OCI-LY7 (cell line): ENCODE data around the gene ZNF536. TPM values are rescaled to one million over a fixed set of nuclear protein-coding genes. Genes with fewer than 3 reads are reported as not detected.

ENCODE experiments used
- BruUV-seq: library from RNA; stranded (reverse); fragments of 400-500 nt; replicated peaks from 2 replicates; lab custom pipeline; 2021; lab: Mats Ljungman, UMichigan
- CTCF ChIA-PET: fragments of 300-600 bp; sonication (Branson Sonifier 250); formaldehyde crosslinking; loops from one replicate; lab custom pipeline; 2022; ENCODE audit warnings: antibody characterized with exemption; ENCODE audit not compliant: unreplicated experiment; lab: Charles Lee
- POLR2A ChIA-PET: fragments of 300-600 bp; sonication (Branson Sonifier 250); formaldehyde crosslinking; loops from one replicate; lab custom pipeline; 2022; ENCODE audit warnings: antibody characterized with exemption; lab: Charles Lee
- DNase-seq: peaks from one replicate; pipeline ENCODE4 v3.0.0-alpha.2; 2015; ENCODE audit warnings: low spot score
- H2AFZ ChIP-seq: fragments of 200-600 bp; sonication (generic), shearing (Covaris generic); 2 replicates; pipeline ENCODE4 v1.6.1; 2014; ENCODE audit warnings: mild to moderate bottlenecking, antibody characterized with exemption, low read length, moderate library complexity
- H3K27ac ChIP-seq: fragments of 200-600 bp; sonication (generic); 2 replicates; pipeline ENCODE4 v1.5.1; 2014; ENCODE audit warnings: mixed run types, low read depth, mild to moderate bottlenecking, moderate library complexity, low read length, inconsistent platforms; ENCODE audit not compliant: poor library complexity, severe bottlenecking
- H3K36me3 ChIP-seq: fragments of 200-600 bp; sonication (generic); 2 replicates; pipeline ENCODE4 v1.6.1; 2014; ENCODE audit warnings: mild to moderate bottlenecking, antibody characterized with exemption, low read length, moderate library complexity, mixed read lengths; ENCODE audit not compliant: insufficient read depth
- H3K4me1 ChIP-seq: fragments of 200-600 bp; sonication (generic); 2 replicates; pipeline ENCODE4 v1.5.1; 2014; ENCODE audit warnings: mild to moderate bottlenecking, low read length; ENCODE audit not compliant: insufficient read depth, poor library complexity, severe bottlenecking
- H3K4me2 ChIP-seq: fragments of 200-600 bp; sonication (generic); 2 replicates; pipeline ENCODE4 v1.6.1; 2014; ENCODE audit warnings: mild to moderate bottlenecking, low read length
- H3K4me3 ChIP-seq: fragments of 200-600 bp; sonication (generic); 2 replicates; pipeline ENCODE4 v1.5.1; 2014; ENCODE audit warnings: mild to moderate bottlenecking, low read depth, low read length; ENCODE audit not compliant: poor library complexity, severe bottlenecking
- H3K79me2 ChIP-seq: fragments of 200-600 bp; sonication (generic); 2 replicates; pipeline ENCODE4 v1.6.1; 2016; ENCODE audit warnings: low read depth, mild to moderate bottlenecking, low read length, moderate library complexity, mixed read lengths; ENCODE audit not compliant: insufficient read depth
- H3K9me2 ChIP-seq: fragments of 200-600 bp; sonication (generic); 2 replicates; pipeline ENCODE4 v1.6.1; 2016; ENCODE audit warnings: mild to moderate bottlenecking, low read length, mixed read lengths; ENCODE audit not compliant: insufficient read depth
- H3K9me3 ChIP-seq: fragments of 200-600 bp; sonication (generic); 2 replicates; pipeline ENCODE4 v1.6.1; 2014; ENCODE audit warnings: mild to moderate bottlenecking, mixed run types, low read length, mixed read lengths
- H4K20me1 ChIP-seq: fragments of 200-600 bp; sonication (generic); 2 replicates; pipeline ENCODE4 v1.6.1; 2014; ENCODE audit warnings: mild to moderate bottlenecking, antibody characterized with exemption, low read length, moderate library complexity, mixed read lengths; ENCODE audit not compliant: insufficient read depth
- EZH2phosphoT487 ChIP-seq: fragments of 200-600 bp; sonication (generic); IDR thresholded peaks from 2 replicates; pipeline ENCODE4 v1.6.1; 2018; ENCODE audit warnings: low read depth, borderline replicate concordance, mild to moderate bottlenecking, mixed run types, antibody characterized with exemption, low read length, moderate library complexity, mixed read lengths
- intact Hi-C: fragments of 100-400 bp; cut with micrococcal nuclease; formaldehyde crosslinking; loops from one replicate; pipeline ENCODE4 v1.10.0; 2022; ENCODE audit not compliant: unreplicated experiment
- total RNA-seq, 2 experiments: library from RNA; depleted of rRNA in 1 of 2; stranded (reverse); fragments of >200 nt in 1 of 2; shearing (Covaris generic) in 1 of 2; gene quantifications; 2 replicates each; pipeline ENCODE4 v1.2.3, GENCODE V29; 2014 to 2022
- TF ChIP-seq, protein P1 (sequence below): fragments of 200-600 bp; sonication (generic); conservative IDR thresholded peaks from 2 replicates; pipeline ENCODE4 v1.5.1; 2014; ENCODE audit warnings: mild to moderate bottlenecking, antibody characterized with exemption, low read length, moderate library complexity, mixed read lengths

The ZNF536 gene
- total RNA-seq, 2 experiments from 2014 or later, result 0.06 to 0.30 TPM

DNA sequence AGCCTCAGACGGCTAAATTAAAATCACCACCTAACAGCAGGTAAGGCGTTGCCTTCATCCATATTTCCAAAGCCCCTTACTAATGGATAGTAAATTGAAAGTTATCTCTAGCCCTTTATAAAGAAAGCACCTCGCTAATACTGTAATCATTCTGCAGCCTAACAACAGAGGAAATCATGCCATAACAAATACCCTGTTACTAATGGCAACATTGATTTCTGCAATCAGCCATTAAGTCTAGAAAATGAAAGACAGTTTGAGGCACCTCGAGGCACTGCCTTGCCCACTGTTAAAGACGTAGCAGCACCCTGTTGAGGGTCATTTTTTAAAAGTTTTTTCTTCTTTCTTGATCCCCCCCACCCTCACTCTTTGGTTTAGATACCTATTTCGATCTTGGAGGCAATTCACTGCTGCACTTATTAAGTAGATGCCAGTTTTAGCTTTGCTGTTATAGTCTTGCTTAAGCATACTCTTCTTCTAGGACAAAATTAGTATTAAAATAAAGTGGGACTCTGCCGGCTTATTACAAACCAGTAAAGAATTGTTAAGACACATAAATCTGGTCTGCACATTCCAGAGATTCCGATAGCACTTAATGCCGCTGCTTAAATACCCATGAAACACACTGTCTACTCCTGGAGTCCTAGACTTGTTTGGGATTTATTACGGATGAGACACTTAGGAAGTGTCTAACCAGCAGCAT, 74.8 kb downstream of the ZNF536 start:
- TF ChIP-seq, protein P1, sequence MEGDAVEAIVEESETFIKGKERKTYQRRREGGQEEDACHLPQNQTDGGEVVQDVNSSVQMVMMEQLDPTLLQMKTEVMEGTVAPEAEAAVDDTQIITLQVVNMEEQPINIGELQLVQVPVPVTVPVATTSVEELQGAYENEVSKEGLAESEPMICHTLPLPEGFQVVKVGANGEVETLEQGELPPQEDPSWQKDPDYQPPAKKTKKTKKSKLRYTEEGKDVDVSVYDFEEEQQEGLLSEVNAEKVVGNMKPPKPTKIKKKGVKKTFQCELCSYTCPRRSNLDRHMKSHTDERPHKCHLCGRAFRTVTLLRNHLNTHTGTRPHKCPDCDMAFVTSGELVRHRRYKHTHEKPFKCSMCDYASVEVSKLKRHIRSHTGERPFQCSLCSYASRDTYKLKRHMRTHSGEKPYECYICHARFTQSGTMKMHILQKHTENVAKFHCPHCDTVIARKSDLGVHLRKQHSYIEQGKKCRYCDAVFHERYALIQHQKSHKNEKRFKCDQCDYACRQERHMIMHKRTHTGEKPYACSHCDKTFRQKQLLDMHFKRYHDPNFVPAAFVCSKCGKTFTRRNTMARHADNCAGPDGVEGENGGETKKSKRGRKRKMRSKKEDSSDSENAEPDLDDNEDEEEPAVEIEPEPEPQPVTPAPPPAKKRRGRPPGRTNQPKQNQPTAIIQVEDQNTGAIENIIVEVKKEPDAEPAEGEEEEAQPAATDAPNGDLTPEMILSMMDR, result no peak
- no peak for TF ChIP-seq EZH2phosphoT487
- no peaks in the 10 kb centered on the region for H3K9me2 ChIP-seq
- H3K27ac ChIP-seq, result no peak overlapping the region
- POLR2A ChIA-PET, result interaction anchor here (0.6 to 0.7 kb wide), 2 partner anchors 76 to 381 kb away, joined by 5 to 7 read pairs; no protein-coding TSS in a partner anchor
- H3K4me1 ChIP-seq, result no peaks in the 10 kb centered on the region
- no peak for DNase-seq
- H3K79me2 ChIP-seq, result no peaks in the 10 kb centered on the region
- H3K4me2 ChIP-seq, result no peak overlapping the region
- no peaks in the 10 kb centered on the region for H3K9me3 ChIP-seq
- CTCF ChIA-PET, result no interaction called here
- no peak overlapping the region for H2AFZ ChIP-seq
- BruUV-seq, result no TSS peak
- H3K36me3 ChIP-seq, result no peaks in the 10 kb centered on the region
- intact Hi-C loops, result no loop called here
- H3K4me3 ChIP-seq, result no peak overlapping the region
- H4K20me1 ChIP-seq, result no peaks in the 10 kb centered on the region

DNA sequence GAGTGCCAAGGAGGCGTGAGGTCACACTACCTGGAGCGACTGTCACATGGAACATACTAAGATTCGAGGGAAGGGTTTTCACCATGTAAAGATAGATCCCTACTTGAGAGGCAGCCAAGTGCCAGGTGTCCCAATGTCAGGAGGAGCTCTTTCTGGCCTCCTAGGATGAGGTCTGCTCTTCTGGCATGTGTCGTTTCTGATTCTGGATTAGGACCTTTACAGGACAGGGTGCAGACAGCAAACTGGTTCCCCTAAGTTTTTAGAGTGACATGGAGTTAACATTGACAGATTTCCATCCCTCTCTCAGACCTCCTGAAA, 75.3 kb downstream of the ZNF536 start:
- Histone ChIP-seq H3K4me3 (no peak overlapping the region), H3K9me3 (no peaks in the 10 kb centered on the region), H3K9me2 (no peaks in the 10 kb centered on the region), H3K36me3 (no peaks in the 10 kb centered on the region), H4K20me1 (no peaks in the 10 kb centered on the region), H3K4me1 (no peaks in the 10 kb centered on the region), H2AFZ (no peak overlapping the region), H3K4me2 (no peak overlapping the region), H3K27ac (no peak overlapping the region), H3K79me2 (no peaks in the 10 kb centered on the region)
- intact Hi-C loops, result no loop called here
- TF ChIP-seq, protein P1, result no peak
- TF ChIP-seq EZH2phosphoT487, result no peak
- POLR2A ChIA-PET, result no interaction called here
- no peak for DNase-seq
- BruUV-seq, result no TSS peak
- CTCF ChIA-PET, result no interaction called here

DNA sequence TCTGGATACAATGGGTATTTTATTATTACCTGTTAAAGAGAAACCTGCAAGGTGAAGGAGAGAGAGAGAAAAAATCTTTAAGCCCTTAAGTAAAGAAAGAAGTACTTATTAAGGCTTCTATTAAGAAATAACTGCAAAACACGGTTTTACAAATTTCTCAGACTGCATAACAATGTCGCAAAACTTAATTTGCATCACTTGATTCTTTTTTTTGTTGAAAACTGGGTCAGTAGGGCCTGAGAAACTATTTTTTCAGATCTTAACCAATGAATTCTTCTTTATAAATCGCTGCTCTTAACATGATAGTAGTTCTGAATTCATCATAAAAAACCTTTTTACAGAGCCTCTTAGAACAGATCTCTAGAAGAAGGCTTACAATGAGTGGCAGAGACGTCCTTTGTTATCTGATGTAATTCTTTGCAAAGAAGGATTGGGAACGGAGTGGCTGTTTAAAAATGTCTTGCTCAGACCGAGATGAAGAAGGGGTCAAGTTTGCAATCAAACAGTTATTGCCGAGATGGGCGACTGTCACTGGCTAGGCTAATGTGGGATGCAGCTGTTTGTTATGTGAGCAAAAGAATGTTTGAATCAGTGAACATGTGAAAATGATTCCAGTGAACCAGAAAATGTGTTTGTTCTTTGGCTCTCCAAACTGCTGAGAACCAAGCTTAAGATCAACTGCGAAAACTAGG, 76.3 kb downstream of the ZNF536 start:
- intact Hi-C loops, result no loop called here
- DNase-seq, result no peak
- Histone ChIP-seq H3K4me2 (no peak overlapping the region), H3K9me2 (no peaks in the 10 kb centered on the region), H3K36me3 (no peaks in the 10 kb centered on the region), H4K20me1 (no peaks in the 10 kb centered on the region), H3K4me3 (no peak overlapping the region), H3K9me3 (no peaks in the 10 kb centered on the region), H3K27ac (no peak overlapping the region), H2AFZ (no peak overlapping the region), H3K79me2 (no peaks in the 10 kb centered on the region), H3K4me1 (no peaks in the 10 kb centered on the region)
- CTCF ChIA-PET, result no interaction called here
- TF ChIP-seq, protein P1, result no peak
- no peak for TF ChIP-seq EZH2phosphoT487
- POLR2A ChIA-PET, result interaction anchor here (1.3 kb wide), 1 partner anchor 8 kb away, joined by 4 read pairs; no protein-coding TSS in a partner anchor
- no TSS peak for BruUV-seq
